CD8-positive, alpha-beta memory T cell (primary cell): Measurements from ENCODE around the gene SPC24. TPM values are rescaled to one million over a fixed set of nuclear protein-coding genes. Genes with fewer than 3 reads are reported as not detected.
"Not testable (repeated sequence)": the region's sequence is repeated elsewhere in the genome, so short reads cannot be mapped to it uniquely, and the experiment has no call there.

ENCODE experiments used
- CTCF ChIA-PET: fragments of 350-600 bp; sonication (Branson Sonifier 250); formaldehyde crosslinking; loops from one replicate; lab custom pipeline; 2021; ENCODE audit warnings: antibody characterized with exemption; lab: Charles Lee
- POLR2A ChIA-PET: fragments of 350-600 bp; sonication (Branson Sonifier 250); formaldehyde crosslinking; loops from one replicate; lab custom pipeline; 2021; ENCODE audit warnings: antibody characterized with exemption; lab: Charles Lee
- DNase-seq, 5 donors: peaks; one replicate each; pipeline versions ENCODE4 v3.0.0 to v3.0.0-alpha.2; 2020 to 2022; ENCODE audit warnings: mixed read lengths in 1 of 5
- H3K27ac ChIP-seq: one replicate; pipeline ENCODE4 v1.7.0; 2013; ENCODE audit warnings: low read depth, mild to moderate bottlenecking, low read length, moderate library complexity
- H3K27me3 ChIP-seq: 2 replicates; pipeline ENCODE4 v1.7.0; 2013; ENCODE audit warnings: low read length, mild to moderate bottlenecking; ENCODE audit not compliant: insufficient read depth, poor library complexity, severe bottlenecking
- H3K36me3 ChIP-seq: 2 replicates; pipeline ENCODE4 v1.7.0; 2013; ENCODE audit warnings: mild to moderate bottlenecking, low read length, moderate library complexity; ENCODE audit not compliant: insufficient read depth
- H3K4me1 ChIP-seq: 2 replicates; pipeline ENCODE4 v1.7.0; 2013; ENCODE audit warnings: mild to moderate bottlenecking, low read length, moderate library complexity; ENCODE audit not compliant: insufficient read depth
- H3K4me3 ChIP-seq: 2 replicates; pipeline ENCODE4 v1.7.0; 2013; ENCODE audit warnings: mild to moderate bottlenecking, low read length
- H3K9me3 ChIP-seq: 2 replicates; pipeline ENCODE4 v1.7.0; 2013; ENCODE audit warnings: mild to moderate bottlenecking, low read length
- H3K27ac Mint-ChIP-seq, 8 donors: one replicate each; pipeline ENCODE4 v1.8.0; 2020 to 2021; ENCODE audit warnings: mixed read lengths in 8 of 8, mild to moderate bottlenecking in 6 of 8, inconsistent platforms in 3 of 8, moderate library complexity in 3 of 8
- H3K27me3 Mint-ChIP-seq, 2 donors: one replicate each; pipeline ENCODE4 v1.8.0; 2020 to 2021; ENCODE audit warnings: mixed read lengths in 2 of 2, mild to moderate bottlenecking in 1 of 2, moderate library complexity in 1 of 2
- H3K36me3 Mint-ChIP-seq, 3 donors: one replicate each; pipeline ENCODE4 v1.8.0; 2020 to 2021; ENCODE audit warnings: mixed read lengths in 3 of 3, inconsistent platforms in 1 of 3, mild to moderate bottlenecking in 1 of 3
- H3K4me1 Mint-ChIP-seq, 3 donors: one replicate each; pipeline ENCODE4 v1.8.0; 2020 to 2021; ENCODE audit warnings: mixed read lengths in 3 of 3, inconsistent platforms in 1 of 3, mild to moderate bottlenecking in 1 of 3
- H3K4me3 Mint-ChIP-seq, 7 donors: one replicate each; pipeline ENCODE4 v1.8.0; 2020 to 2021; ENCODE audit warnings: mixed read lengths in 7 of 7, mild to moderate bottlenecking in 6 of 7, moderate library complexity in 4 of 7, inconsistent platforms in 2 of 7
- H3K9me3 Mint-ChIP-seq, 5 donors: one replicate each; pipeline ENCODE4 v1.8.0; 2020 to 2022; ENCODE audit warnings: mixed read lengths in 5 of 5, mild to moderate bottlenecking in 3 of 5, moderate library complexity in 2 of 5, inconsistent platforms in 1 of 5
- polyA plus RNA-seq: library from polyadenylated mRNA; unstranded; fragments of 300-500 nt; fragmentation: Illumina TruSeq; gene quantifications from one replicate; pipeline ENCODE4 v1.2.3, GENCODE V29; 2021
- total RNA-seq, 2 experiments: library from RNA; stranded (reverse); gene quantifications; one replicate each; pipeline ENCODE4 v1.2.3, GENCODE V29; 2021

SPC24 gene
- total and polyA plus RNA-seq, 3 experiments from 2014 or later: 35.3 to 37.2 TPM; not detected in 1

- H3K27ac Mint-ChIP-seq, H3K27me3 ChIP-seq, H3K4me1 Mint-ChIP-seq, H3K4me3 Mint-ChIP-seq, H3K9me3 ChIP-seq, H3K27me3 Mint-ChIP-seq, H3K36me3 Mint-ChIP-seq, CTCF ChIA-PET, H3K36me3 ChIP-seq, H3K9me3 Mint-ChIP-seq, DNase-seq, H3K4me3 ChIP-seq, H3K27ac ChIP-seq: not testable (repeated sequence)
- H3K4me1 ChIP-seq: peaks cover 19% of the 10 kb centered on the region
- POLR2A ChIA-PET: interaction anchor here (0.7 kb wide), 2 partner anchors 37 to 84 kb away, joined by 3 to 4 read pairs; no protein-coding TSS in a partner anchor
These were observed 15.5 kb downstream of the SPC24 start for GRCh38 chr19:11140023-11140538.

GRCh38 chr19:11138601-11139300 is 16.8 kb downstream of the SPC24 start:
- POLR2A ChIA-PET: no interaction called here
- no peak overlapping the region for H3K27ac ChIP-seq
- H3K9me3 ChIP-seq: no peaks in the 10 kb centered on the region
- H3K27me3 Mint-ChIP-seq: peaks cover 0 to 4% of the 10 kb centered on the region in 2 donors
- DNase-seq: no peak
- peaks cover 19% of the 10 kb centered on the region for H3K4me1 ChIP-seq
- no peaks in the 10 kb centered on the region for H3K9me3 Mint-ChIP-seq
- no peak overlapping the region for H3K4me3 ChIP-seq
- peak overlapping the region in 1 of 7 donors; percentile 41 for H3K4me3 Mint-ChIP-seq
- H3K36me3 ChIP-seq: no peaks in the 10 kb centered on the region
- H3K4me1 Mint-ChIP-seq: peaks cover 7 to 9% (median 9%) of the 10 kb centered on the region in 3 donors
- no peak overlapping the region for H3K27ac Mint-ChIP-seq
- CTCF ChIA-PET: interaction anchor here (0.7 to 2.4 kb wide), 5 partner anchors 13 to 305 kb away, joined by 3 to 16 read pairs (median 3); no protein-coding TSS in a partner anchor
- H3K36me3 Mint-ChIP-seq: no peaks in the 10 kb centered on the region
- H3K27me3 ChIP-seq: no peaks in the 10 kb centered on the region

- H3K27ac ChIP-seq: no peak overlapping the region
- CTCF ChIA-PET: interaction anchor here (0.7 to 2.4 kb wide), 6 partner anchors 12 to 306 kb away, joined by 3 to 16 read pairs (median 4); no protein-coding TSS in a partner anchor
- no peaks in the 10 kb centered on the region for H3K36me3 ChIP-seq
- H3K4me3 Mint-ChIP-seq: peak overlapping the region; percentile 14 to 92 (median 85)
- peaks cover 0 to 4% of the 10 kb centered on the region in 2 donors for H3K27me3 Mint-ChIP-seq
- H3K9me3 ChIP-seq: no peaks in the 10 kb centered on the region
- peak overlapping the region; percentile 61 for H3K4me3 ChIP-seq
- H3K27ac Mint-ChIP-seq: peak overlapping the region in 6 of 8 donors; percentile 23 to 89 (median 70)
- no peaks in the 10 kb centered on the region for H3K9me3 Mint-ChIP-seq
- H3K27me3 ChIP-seq: no peaks in the 10 kb centered on the region
- peaks cover 0 to 3% (median 3%) of the 10 kb centered on the region in 3 donors for H3K36me3 Mint-ChIP-seq
- peaks cover 7 to 9% (median 9%) of the 10 kb centered on the region in 3 donors for H3K4me1 Mint-ChIP-seq
- POLR2A ChIA-PET: no interaction called here
- peak; percentile 33 to 73 (median 47) for DNase-seq
- H3K4me1 ChIP-seq: peaks cover 13% of the 10 kb centered on the region
These were observed 17.8 kb downstream of the SPC24 start for GRCh38 chr19:11137542-11138384.

- Mint-ChIP-seq H3K4me1 (peaks cover 7 to 9% (median 9%) of the 10 kb centered on the region in 3 donors), H3K4me3 (peak overlapping the region in 3 of 7 donors; percentile 32 to 50 (median 44)), H3K27ac (peak overlapping the region in 3 of 8 donors; percentile 34 to 61 (median 42)), H3K9me3 (no peaks in the 10 kb centered on the region), H3K27me3 (peaks cover 0 to 4% of the 10 kb centered on the region in 2 donors), H3K36me3 (peaks cover 0 to 10% (median 5%) of the 10 kb centered on the region in 3 donors)
- CTCF ChIA-PET: interaction anchor here (1.3 to 2.4 kb wide), 2 partner anchors 10 to 101 kb away, joined by 5 to 16 read pairs; no protein-coding TSS in a partner anchor
- no peaks in the 10 kb centered on the region for H3K27me3 ChIP-seq
- H3K27ac ChIP-seq: no peak overlapping the region
- DNase-seq: no peak
- POLR2A ChIA-PET: no interaction called here
- H3K9me3 ChIP-seq: no peaks in the 10 kb centered on the region
- H3K4me1 ChIP-seq: peaks cover 11% of the 10 kb centered on the region
- H3K36me3 ChIP-seq: peaks cover 5% of the 10 kb centered on the region
- no peak overlapping the region for H3K4me3 ChIP-seq
These were observed 19.0 kb downstream of the SPC24 start for GRCh38 chr19:11136400-11137101.

- peaks cover 21% of the 10 kb centered on the region for H3K36me3 ChIP-seq
- H3K27me3 Mint-ChIP-seq: no peaks in the 10 kb centered on the region
- no peaks in the 10 kb centered on the region for H3K27me3 ChIP-seq
- no peaks in the 10 kb centered on the region for H3K4me1 ChIP-seq
- no peaks in the 10 kb centered on the region for H3K9me3 Mint-ChIP-seq
- CTCF ChIA-PET: interaction anchor here (3.3 to 3.8 kb wide), 2 partner anchors 42 to 96 kb away, joined by 9 to 29 read pairs; partner anchors contain the start of gene LDLR
- peaks cover 0 to 2% (median 0%) of the 10 kb centered on the region in 3 donors for H3K4me1 Mint-ChIP-seq
- no peak overlapping the region for H3K4me3 ChIP-seq
- no peaks in the 10 kb centered on the region for H3K9me3 ChIP-seq
- peaks cover 3 to 38% (median 11%) of the 10 kb centered on the region in 3 donors for H3K36me3 Mint-ChIP-seq
- no peak overlapping the region for H3K27ac ChIP-seq
- H3K4me3 Mint-ChIP-seq: no peak overlapping the region
- peak overlapping the region in 1 of 8 donors; percentile 68 for H3K27ac Mint-ChIP-seq
- POLR2A ChIA-PET: no interaction called here
- DNase-seq: no peak
These were observed 24.1 kb downstream of the SPC24 start for GRCh38 chr19:11131471-11131870.

GRCh38 chr19:11130824-11131455 is 24.6 kb downstream of the SPC24 start:
- ChIA-PET CTCF (interaction anchor here (3.3 to 3.8 kb wide), 2 partner anchors 42 to 95 kb away, joined by 9 to 29 read pairs; partner anchors contain the start of gene LDLR), POLR2A (no interaction called here)
- peaks cover 2% of the 10 kb centered on the region for H3K4me1 ChIP-seq
- H3K9me3 Mint-ChIP-seq: no peaks in the 10 kb centered on the region
- peaks cover 3 to 41% (median 13%) of the 10 kb centered on the region in 3 donors for H3K36me3 Mint-ChIP-seq
- H3K4me3 ChIP-seq: no peak overlapping the region
- DNase-seq: peak; percentile 54 to 78 (median 61)
- no peaks in the 10 kb centered on the region for H3K27me3 ChIP-seq
- H3K4me3 Mint-ChIP-seq: no peak overlapping the region
- H3K4me1 Mint-ChIP-seq: peaks cover 0 to 4% (median 3%) of the 10 kb centered on the region in 3 donors
- no peaks in the 10 kb centered on the region for H3K9me3 ChIP-seq
- peak overlapping the region in 3 of 8 donors; percentile 36 to 79 (median 68) for H3K27ac Mint-ChIP-seq
- peaks cover 24% of the 10 kb centered on the region for H3K36me3 ChIP-seq
- H3K27me3 Mint-ChIP-seq: no peaks in the 10 kb centered on the region
- H3K27ac ChIP-seq: no peak overlapping the region

GRCh38 chr19:11127905-11128304 is 27.7 kb downstream of the SPC24 start:
- ChIA-PET CTCF (interaction anchor here (2.2 to 3.8 kb wide), 2 partner anchors 92 to 355 kb away, joined by 6 to 29 read pairs; no protein-coding TSS in a partner anchor), POLR2A (no interaction called here)
- no peak for DNase-seq
- Histone ChIP-seq H3K4me3 (no peak overlapping the region), H3K9me3 (no peaks in the 10 kb centered on the region), H3K27ac (no peak overlapping the region), H3K36me3 (peaks cover 30% of the 10 kb centered on the region), H3K4me1 (peaks cover 3% of the 10 kb centered on the region), H3K27me3 (no peaks in the 10 kb centered on the region)
- no peak overlapping the region for H3K4me3 Mint-ChIP-seq
- no peaks in the 10 kb centered on the region for H3K9me3 Mint-ChIP-seq
- H3K36me3 Mint-ChIP-seq: peaks cover 3 to 46% (median 13%) of the 10 kb centered on the region in 3 donors
- peaks cover 0 to 4% (median 3%) of the 10 kb centered on the region in 3 donors for H3K4me1 Mint-ChIP-seq
- H3K27ac Mint-ChIP-seq: peak overlapping the region in 1 of 8 donors; percentile 83
- H3K27me3 Mint-ChIP-seq: no peaks in the 10 kb centered on the region
